Right lobe of liver (tissue), 6 donors: ENCODE measurements around the gene IGSF9. TPM values are rescaled to one million over a fixed set of nuclear protein-coding genes. Genes with fewer than 3 reads are reported as not detected.

ENCODE experiments used
- ATAC-seq, 4 donors: fragments of 200-7000 bp; cut with Tn5 transposase; one replicate each; pipeline ENCODE4 v1.9.1; 2020; ENCODE audit warnings: mild to moderate bottlenecking in 4 of 4, moderate library complexity in 4 of 4
- DNase-seq, 3 donors: peaks; one replicate each; pipeline ENCODE4 v3.0.0-alpha.2; 2020
- H3K27ac ChIP-seq, 3 donors: fragments of 200-600 bp; one replicate each; pipeline ENCODE4 v1.8.0; 2022
- H3K27me3 ChIP-seq, 2 donors: fragments of 200-600 bp; one replicate each; pipeline ENCODE4 v1.8.0; 2022
- H3K36me3 ChIP-seq, 4 donors: fragments of 200-600 bp; sonication (generic) in 1 of 4; one replicate each; pipeline versions ENCODE4 v1.5.1 to v1.8.0; 2017 to 2022; ENCODE audit warnings: control low read depth in 1 of 4
- H3K4me1 ChIP-seq, 4 donors: fragments of 200-600 bp; sonication (generic) in 1 of 4; one replicate each; pipeline versions ENCODE4 v1.5.1 to v1.8.0; 2017 to 2022; ENCODE audit warnings: control low read depth in 1 of 4
- H3K4me3 ChIP-seq, 3 donors: fragments of 200-600 bp; one replicate each; pipeline ENCODE4 v1.8.0; 2022
- H3K9me3 ChIP-seq, 4 donors: fragments of 200-600 bp; sonication (generic) in 1 of 4; one replicate each; pipeline versions ENCODE4 v1.5.1 to v1.8.0; 2017 to 2022; ENCODE audit warnings: control low read depth in 1 of 4
- CTCF ChIP-seq, 4 donors: fragments of 200-600 bp in 3 of 4; fragments of 450-650 bp in 1 of 4; IDR thresholded peaks; one replicate each; pipeline versions ENCODE4 v1.5.1 to v1.8.0; 2016 to 2022; ENCODE audit warnings: antibody characterized with exemption in 4 of 4, mild to moderate bottlenecking in 2 of 4
- POLR2A ChIP-seq: fragments of 450-650 bp; IDR thresholded peaks from one replicate; pipeline ENCODE4 v1.6.1; 2017; ENCODE audit warnings: antibody characterized with exemption, mild to moderate bottlenecking
- WGBS: methylation state at CpG from one replicate; pipeline ENCODE4 v1.1.6; 2018; ENCODE audit warnings: low coverage, low lambda C conversion rate; ENCODE audit not compliant: insufficient coverage; ENCODE audit errors: missing lambda C conversion rate; 5-methylcytosine and 5-hydroxymethylcytosine counted together
- intact Hi-C, 2 donors: fragments of 100-400 bp; cut with DNase I; formaldehyde crosslinking; loops; one replicate each; pipeline versions ENCODE4 v1.11.2 to v1.14.1; 2022
- total RNA-seq, 6 experiments: library from RNA; depleted of rRNA in 2 of 6; stranded (reverse); fragments of >200 nt in 2 of 6; fragmentation: NEBNext Ultra II Directional in 3 of 6; extraction: Animal tissue kit (Norgen Biotek cat#: 25700) in 3 of 6; gene quantifications; one replicate each; pipeline versions ENCODE4 v1.1.0 to v1.2.4, GENCODE V29; 2016 to 2023
- donor health status: DM: no; HTN: yes; CAD: no.
- donor health status: DM: no; HTN: no; CAD: no.
- donor health status: DM: no; HTN: no; CAD: no.
- donor health status: DM: no; HTN: yes; CAD: no.
- donor health status: DM: no; HTN: yes; CAD: no.

The IGSF9 gene
- total RNA-seq, 6 experiments from 2014 or later, result 2.2 to 53.7 (median 16.6) TPM

DNA sequence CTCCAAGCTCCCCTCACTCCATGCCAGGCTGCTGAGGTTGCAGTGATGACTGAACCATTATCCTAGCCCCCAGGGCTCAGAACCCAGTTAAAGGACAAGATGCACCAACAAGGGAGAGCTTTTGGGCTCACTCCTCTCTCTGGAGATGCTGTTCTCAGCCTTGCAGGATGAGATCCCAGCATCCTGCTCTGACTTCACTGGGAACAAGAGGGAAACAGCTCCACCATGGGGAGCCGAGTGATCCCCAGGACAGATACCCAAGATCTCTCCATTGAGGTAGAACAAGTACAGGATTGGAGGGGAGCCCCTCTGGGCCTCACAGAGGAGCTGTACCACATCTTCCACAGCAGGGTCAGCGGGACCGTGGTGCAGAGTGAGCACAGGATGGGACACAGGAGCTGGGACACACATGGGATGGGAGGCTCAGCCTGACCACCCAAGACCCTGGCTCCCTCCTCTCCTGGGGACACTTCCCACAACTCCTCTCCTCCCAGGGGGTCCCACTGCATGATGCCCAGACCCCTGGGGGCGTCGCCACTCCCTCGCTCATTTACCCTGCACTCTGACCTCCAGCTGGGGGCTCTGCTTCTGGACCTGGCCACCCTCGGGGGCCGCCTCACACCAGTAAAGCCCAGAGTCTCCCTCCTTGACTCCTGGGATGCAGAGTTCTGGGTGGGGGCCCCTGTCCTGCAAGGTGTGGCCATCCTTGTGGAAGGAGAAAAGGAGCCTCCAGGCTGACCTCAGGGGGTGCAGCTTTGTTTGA is 27.2 kb upstream of the IGSF9 start:
- no peak overlapping the region for H3K27ac ChIP-seq
- no peak overlapping the region for H3K4me3 ChIP-seq
- WGBS, result 93% methylated on average over 6 of the region's 8 CpGs
- no peak for TF ChIP-seq POLR2A
- no peak for TF ChIP-seq CTCF (IDR thresholded peaks at IDR 0.05)
- no peaks in the 10 kb centered on the region for H3K36me3 ChIP-seq
- H3K9me3 ChIP-seq, result no peaks in the 10 kb centered on the region
- H3K27me3 ChIP-seq, result no peaks in the 10 kb centered on the region
- intact Hi-C loops, result no loop called here
- peaks cover 0 to 24% (median 12%) of the 10 kb centered on the region in 4 donors for H3K4me1 ChIP-seq
- DNase-seq (no peak), ATAC-seq (no peak)

DNA sequence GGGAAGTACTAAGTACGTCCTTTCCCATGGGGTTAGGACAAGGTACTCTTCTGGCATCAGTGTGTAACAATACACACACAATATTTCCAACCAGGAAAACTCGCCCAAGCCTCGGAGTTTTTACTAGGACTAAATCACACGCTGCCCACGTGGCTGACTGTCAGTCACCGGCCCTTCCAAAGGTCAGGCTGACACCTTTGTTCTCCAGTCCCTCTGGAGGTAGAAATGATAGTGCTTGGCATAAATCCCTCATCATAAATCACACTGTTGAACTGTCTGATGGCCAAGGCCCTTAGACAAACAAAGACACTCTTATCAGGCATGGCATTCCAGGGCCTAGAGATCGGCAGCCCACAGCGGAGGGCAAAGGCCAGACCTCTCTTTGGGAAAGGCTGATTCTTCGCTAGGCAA is 25.5 kb upstream of the IGSF9 start:
- 19% methylated on average over 8 of the region's 9 CpGs for WGBS
- peak overlapping the region in 2 of 3 donors; percentile 65 to 67 for H3K27ac ChIP-seq

DNA sequence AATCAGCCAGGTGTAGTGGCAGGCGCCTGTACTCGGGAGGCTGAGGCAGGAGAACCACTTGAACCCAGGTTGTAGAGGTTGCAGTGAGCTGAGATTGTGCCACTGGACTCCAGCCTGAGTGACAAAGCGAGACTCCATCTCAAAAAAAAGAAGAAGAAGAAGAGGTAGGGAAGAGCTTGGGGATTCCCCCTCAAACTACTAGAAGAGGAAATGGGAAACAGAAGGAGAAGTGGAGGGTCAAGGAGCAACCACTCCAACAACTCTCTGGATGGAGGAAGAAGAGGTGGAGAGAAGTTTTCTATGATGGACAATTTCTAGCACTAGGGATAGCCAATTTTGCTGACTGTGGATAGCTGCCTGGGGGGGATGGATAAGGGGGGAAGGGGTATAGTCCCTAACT is 23.5 kb upstream of the IGSF9 start:
- ATAC-seq (no peak), DNase-seq (no peak)
- intact Hi-C loops, result no loop called here
- Histone ChIP-seq H3K36me3 (no peaks in the 10 kb centered on the region), H3K9me3 (no peaks in the 10 kb centered on the region), H3K27me3 (no peaks in the 10 kb centered on the region), H3K27ac (no peak overlapping the region), H3K4me3 (no peak overlapping the region), H3K4me1 (peaks cover 0 to 24% (median 10%) of the 10 kb centered on the region in 4 donors)
- WGBS, result 80% methylated on average over 3 of the region's 3 CpGs
- TF ChIP-seq POLR2A, result no peak
- TF ChIP-seq CTCF (IDR thresholded peaks at IDR 0.05), result no peak

More for the DNA sequence above, 25.5 kb upstream of the IGSF9 start:
- peaks cover 0 to 24% (median 10%) of the 10 kb centered on the region in 4 donors for H3K4me1 ChIP-seq
- no peak overlapping the region for H3K4me3 ChIP-seq
- H3K9me3 ChIP-seq, result no peaks in the 10 kb centered on the region
- DNase-seq, result peak; percentile 86 to 92 (median 89)
- TF ChIP-seq CTCF (IDR thresholded peaks at IDR 0.05), result peak in 1 of 4 donors; percentile 24
- TF ChIP-seq POLR2A, result no peak
- H3K36me3 ChIP-seq, result no peaks in the 10 kb centered on the region
- peak; percentile 93 to 96 (median 94) for ATAC-seq
- intact Hi-C loops, result no loop called here
- H3K27me3 ChIP-seq, result no peaks in the 10 kb centered on the region

DNA sequence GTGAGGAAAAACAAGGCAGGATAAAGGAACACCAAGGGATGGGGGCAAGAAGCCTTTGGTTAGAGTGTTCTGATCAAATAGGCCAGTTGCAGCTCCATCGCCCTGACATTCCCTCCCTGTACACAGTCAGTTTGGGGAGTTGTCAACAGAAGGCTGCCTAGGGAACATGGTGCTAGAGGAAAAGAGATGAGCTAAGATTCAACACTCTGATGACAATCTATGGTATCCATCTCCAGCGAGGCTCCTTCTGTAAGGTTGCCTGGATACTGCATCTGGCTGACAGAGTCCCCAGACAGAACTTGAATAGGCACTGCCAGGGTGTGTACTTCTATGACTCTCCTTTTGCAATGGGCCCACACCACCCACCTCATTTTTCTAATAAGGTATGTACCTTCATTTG is 19.9 kb upstream of the IGSF9 start:
- H3K4me3 ChIP-seq, result no peak overlapping the region
- no peaks in the 10 kb centered on the region for H3K27me3 ChIP-seq
- TF ChIP-seq POLR2A (no peak), CTCF (IDR thresholded peaks at IDR 0.05) (no peak)
- H3K36me3 ChIP-seq, result no peaks in the 10 kb centered on the region
- H3K9me3 ChIP-seq, result no peaks in the 10 kb centered on the region
- H3K4me1 ChIP-seq, result peaks cover 0 to 10% (median 4%) of the 10 kb centered on the region in 4 donors
- intact Hi-C loops, result no loop called here
- DNase-seq, result no peak
- ATAC-seq, result no peak
- no peak overlapping the region for H3K27ac ChIP-seq
- 86% methylated on average over 1 of the region's 2 CpGs for WGBS
